ENCODE results near the gene PEX5L.

PEX5L gene

DNA sequence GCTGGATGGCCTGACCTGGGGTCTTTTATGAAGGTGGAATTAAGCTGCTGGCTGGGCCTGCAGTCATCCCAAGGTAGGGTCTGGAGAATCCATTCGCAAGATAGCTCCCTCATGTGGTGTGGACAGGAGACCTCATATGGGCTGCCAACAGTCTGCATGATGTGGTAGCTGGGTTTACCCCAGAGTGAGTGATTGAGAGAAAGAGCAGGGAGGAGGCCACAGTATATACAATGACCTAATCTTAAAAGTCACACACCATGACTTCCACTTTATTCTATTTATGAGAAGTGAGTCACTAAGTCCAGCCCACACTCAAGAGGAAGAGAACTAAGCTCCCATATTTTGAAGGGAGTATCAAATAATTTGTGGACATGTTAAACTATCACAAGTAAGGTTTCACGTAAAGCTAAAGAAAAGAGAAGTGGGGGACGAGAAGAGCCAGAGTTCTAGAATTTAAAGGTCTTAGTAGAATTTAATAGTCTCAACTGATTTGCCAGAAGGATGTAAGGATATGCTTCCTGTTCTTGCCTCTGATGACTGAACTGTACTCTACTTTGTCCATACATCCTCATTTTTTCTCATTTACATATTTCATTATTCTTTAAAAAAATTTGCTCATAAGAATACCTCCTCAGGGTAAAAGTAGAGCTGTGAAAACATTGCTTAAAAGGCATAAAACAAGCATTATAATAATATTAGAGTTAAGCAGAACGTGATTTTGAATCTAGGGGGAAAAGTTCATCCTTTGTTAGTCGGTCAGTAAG is 184.4 kb downstream of the PEX5L start:
- no peak for DNase-seq (ENCODE audit: extremely low read depth in 1 of 2, low read depth in 1 of 2)

DNA sequence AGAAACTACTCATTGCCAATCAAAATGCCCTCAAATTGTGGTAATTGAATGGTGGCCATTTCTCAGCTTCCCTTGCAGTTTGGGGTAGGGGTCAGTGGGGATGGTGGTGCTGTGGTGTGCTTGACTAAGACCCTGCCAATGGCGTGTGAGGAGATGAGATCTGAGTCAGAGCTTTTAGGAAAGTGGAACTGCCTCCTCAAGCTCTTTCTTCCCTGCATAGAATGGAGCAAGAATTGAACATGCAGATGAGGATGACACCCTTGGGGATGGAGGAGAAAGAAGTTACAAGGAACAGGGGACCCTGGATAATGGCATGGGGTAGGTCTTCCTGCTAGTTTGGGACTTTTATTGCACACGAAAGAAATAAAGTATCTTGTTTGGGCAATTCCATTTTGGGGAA is 188.0 kb downstream of the PEX5L start:
- DNase-seq (ENCODE audit: extremely low read depth in 1 of 2, low read depth in 1 of 2): no peak

- no peak for DNase-seq (ENCODE audit: extremely low read depth in 1 of 2, low read depth in 1 of 2)
Measured at GRCh38 chr3:179842061-179842460, 194.7 kb downstream of the PEX5L start.

DNA sequence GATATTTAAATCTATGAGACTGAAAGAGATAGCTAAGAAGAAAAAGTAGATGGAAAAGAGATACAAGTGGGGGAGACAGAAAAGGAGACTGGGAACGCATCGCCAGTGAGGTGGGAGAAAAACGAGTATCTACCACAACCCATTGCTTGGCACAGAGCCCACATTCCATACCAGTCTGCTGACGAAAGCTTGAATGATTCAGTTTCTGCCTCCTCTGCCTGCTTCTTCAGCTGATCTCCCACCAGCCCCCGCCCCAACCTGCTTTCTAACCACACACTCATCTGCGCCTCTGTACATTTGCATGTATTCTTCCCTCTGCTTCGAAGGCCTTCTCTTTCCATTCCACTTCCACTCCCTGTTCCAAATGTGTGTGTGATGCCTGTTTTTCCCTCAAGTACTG is 195.8 kb downstream of the PEX5L start:
- no peak for DNase-seq (ENCODE audit: extremely low read depth in 1 of 2, low read depth in 1 of 2)

- DNase-seq (ENCODE audit: extremely low read depth in 1 of 2, low read depth in 1 of 2): no peak
Measured at GRCh38 chr3:179837374-179837773, 199.4 kb downstream of the PEX5L start.

DNA sequence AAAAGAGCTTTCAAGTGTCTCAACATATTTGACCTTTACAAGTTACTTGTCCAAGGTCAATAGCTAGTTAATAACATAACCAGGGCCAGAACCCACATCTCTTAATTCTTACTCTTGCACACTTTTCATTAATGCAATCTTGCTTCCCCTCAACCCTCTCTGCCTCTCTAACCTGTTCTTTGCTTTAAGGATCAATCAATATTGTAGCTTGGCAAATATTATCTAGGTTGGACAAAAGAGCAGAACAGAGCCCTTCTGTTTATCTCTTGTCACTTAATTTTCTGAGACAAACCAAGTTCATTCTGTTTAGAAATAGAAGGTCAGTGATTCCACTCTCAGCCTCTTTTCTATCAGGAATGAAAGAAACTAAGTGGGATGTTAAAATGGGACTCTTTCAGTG is 203.4 kb downstream of the PEX5L start:
- no peak for DNase-seq (ENCODE audit: extremely low read depth in 1 of 2, low read depth in 1 of 2)

GRCh38 chr3:179832333-179832854 is 204.3 kb downstream of the PEX5L start:
- DNase-seq (ENCODE audit: extremely low read depth in 1 of 2, low read depth in 1 of 2): no peak

DNA sequence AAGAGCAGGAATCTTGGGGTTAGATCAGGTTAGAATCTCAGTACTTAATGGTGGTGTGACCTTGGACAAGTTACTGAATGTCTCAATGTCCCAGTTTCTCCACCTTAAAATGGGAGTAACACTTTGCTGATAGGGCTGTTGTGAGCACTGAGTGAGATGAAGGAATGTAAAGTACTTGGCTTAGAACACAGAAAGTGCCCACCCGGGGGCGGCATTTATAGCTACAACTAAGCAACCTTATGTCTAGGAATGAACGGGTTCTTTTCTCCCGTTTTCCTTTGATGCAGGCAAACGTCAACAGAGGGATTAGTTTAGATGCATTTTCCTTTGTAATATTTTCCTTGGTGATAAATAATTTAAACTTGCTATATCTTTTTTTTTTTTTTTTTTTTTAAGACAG is 207.3 kb downstream of the PEX5L start:
- no peak for DNase-seq (ENCODE audit: extremely low read depth in 1 of 2, low read depth in 1 of 2)

- no peak for DNase-seq (ENCODE audit: extremely low read depth in 1 of 2, low read depth in 1 of 2)
Measured at GRCh38 chr3:179828738-179829137, 208.0 kb downstream of the PEX5L start.

- DNase-seq (ENCODE audit: extremely low read depth in 1 of 2, low read depth in 1 of 2): no peak
Measured at GRCh38 chr3:179826247-179826637, 210.5 kb downstream of the PEX5L start.

DNA sequence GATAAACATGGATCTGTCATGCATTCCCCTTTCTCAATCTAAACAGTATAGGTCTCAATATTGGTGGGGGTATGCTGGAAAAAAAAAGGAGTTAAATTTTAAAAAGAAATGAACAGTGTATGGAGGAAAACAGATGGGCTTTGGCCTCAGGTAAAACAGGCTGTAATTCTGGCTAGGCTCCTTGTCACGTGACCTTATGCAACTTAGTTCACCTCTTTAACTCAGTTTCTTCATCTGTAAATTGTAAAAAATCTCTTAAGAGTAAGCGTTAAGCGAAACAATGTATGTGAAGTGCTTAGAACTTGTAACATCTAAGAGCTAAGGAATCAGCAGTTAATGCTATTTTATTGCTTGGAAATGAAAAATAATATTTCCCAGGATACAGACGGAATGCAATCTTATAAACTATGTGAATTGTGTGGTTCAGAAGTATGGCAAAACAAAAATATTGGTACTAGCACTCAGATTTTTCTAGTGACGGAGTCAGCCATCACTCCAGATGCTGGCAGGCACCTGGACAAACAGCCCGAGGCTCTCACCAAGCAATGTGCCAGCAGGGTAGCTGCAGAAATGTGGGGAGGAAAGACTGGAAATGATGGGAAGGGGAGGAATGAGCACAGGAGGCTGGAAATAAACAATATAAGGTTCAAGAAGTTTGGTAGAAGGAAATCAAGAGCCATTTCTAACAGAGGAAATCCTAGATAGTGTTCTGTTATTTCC is 211.1 kb downstream of the PEX5L start:
- DNase-seq (ENCODE audit: extremely low read depth in 1 of 2, low read depth in 1 of 2): no peak

- no peak for DNase-seq (ENCODE audit: extremely low read depth in 1 of 2, low read depth in 1 of 2)
Measured at GRCh38 chr3:179822296-179822695, 214.4 kb downstream of the PEX5L start.

GRCh38 chr3:179819379-179819778 is 217.4 kb downstream of the PEX5L start:
- no peak for DNase-seq (ENCODE audit: extremely low read depth in 1 of 2, low read depth in 1 of 2)

GRCh38 chr3:179812096-179812382 is 224.7 kb downstream of the PEX5L start:
- DNase-seq (ENCODE audit: extremely low read depth in 1 of 2, low read depth in 1 of 2): no peak

GRCh38 chr3:179811321-179812095 is 225.2 kb downstream of the PEX5L start:
- DNase-seq (ENCODE audit: extremely low read depth in 1 of 2, low read depth in 1 of 2): no peak

GRCh38 chr3:179809639-179810038 is 227.1 kb downstream of the PEX5L start:
- no peak for DNase-seq (ENCODE audit: extremely low read depth in 1 of 2, low read depth in 1 of 2)

DNA sequence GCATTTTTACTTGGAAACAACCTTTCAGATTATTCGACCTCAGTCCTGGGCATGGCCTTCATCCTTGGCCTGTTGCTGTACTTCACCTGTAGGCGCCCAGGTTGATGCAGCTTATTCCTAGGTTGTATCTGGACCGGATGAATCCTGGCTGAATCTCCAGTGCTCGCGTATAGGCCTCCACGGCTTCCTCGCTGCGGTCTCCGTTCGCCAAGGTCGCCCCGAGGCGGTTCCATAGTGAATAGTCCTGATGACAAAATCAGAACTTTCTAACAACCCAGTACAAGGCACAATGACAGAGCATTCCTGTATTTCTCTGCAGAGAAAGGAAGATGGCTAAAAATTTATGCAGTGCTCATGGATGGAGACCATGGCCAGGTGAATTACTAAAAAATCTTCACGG is 229.1 kb downstream of the PEX5L start:
- DNase-seq (ENCODE audit: extremely low read depth in 1 of 2, low read depth in 1 of 2): no peak

DNA sequence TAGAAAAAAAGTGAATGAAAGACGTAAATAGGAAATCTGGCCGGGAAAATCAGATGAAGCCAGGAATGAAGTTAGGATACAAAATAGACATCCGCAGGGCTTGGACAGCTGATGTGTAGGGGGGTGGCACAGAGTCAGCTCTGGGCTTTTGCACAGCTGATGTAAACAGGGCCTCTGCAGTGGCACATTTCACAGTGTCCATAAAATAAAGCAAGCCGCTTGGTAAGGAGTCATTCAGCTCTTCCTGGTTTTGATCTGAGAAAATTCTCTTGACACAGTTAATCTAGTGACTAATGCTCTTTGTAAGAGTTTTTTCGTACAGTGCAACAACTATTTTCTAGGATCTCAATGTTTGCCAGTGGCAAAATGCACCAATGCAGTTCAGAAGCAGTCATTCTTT is 230.6 kb downstream of the PEX5L start:
- DNase-seq (ENCODE audit: extremely low read depth in 1 of 2, low read depth in 1 of 2): no peak

- no peak for DNase-seq (ENCODE audit: extremely low read depth in 1 of 2, low read depth in 1 of 2)
Measured at GRCh38 chr3:179801856-179802255, 234.9 kb downstream of the PEX5L start.

- DNase-seq (ENCODE audit: extremely low read depth in 1 of 2, low read depth in 1 of 2): no peak
Measured at GRCh38 chr3:179801263-179801662, 235.5 kb downstream of the PEX5L start.

DNA sequence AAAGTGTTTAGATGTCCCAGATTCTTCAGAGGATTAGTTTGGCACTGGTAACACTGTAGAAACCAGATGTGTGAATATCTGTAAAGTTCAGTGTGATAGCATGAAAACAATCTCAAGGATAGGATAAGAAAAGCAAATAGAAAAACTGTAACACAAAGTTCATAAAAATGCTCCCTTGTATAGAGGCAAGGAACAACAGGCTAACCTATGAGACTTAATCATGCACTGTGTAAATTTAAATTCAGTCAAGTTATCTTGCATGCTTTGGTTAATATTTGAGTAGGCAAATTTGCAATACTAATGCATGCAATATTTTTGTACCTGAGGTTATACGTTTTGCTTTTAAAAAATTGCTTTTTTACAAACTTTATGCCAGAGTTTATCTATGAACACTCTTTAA is 239.5 kb downstream of the PEX5L start:
- DNase-seq (ENCODE audit: extremely low read depth in 1 of 2, low read depth in 1 of 2): no peak

GRCh38 chr3:179796421-179796820 is 240.3 kb downstream of the PEX5L start:
- DNase-seq (ENCODE audit: extremely low read depth in 1 of 2, low read depth in 1 of 2): no peak

Measured in activated CD8-positive, alpha-beta memory T cell treated with anti-CD3 and anti-CD28 coated beads for 1 hour (primary cell).